Choroid plexus epithelial cell (primary cell): Measurements from ENCODE around the gene ADAMTS14.

Experiments used
- DNase-seq: peaks from one replicate; pipeline ENCODE4 v3.0.0-alpha.2; 2010; ENCODE audit warnings: low read depth
- H3K4me3 ChIP-seq: 2 replicates; pipeline ENCODE4 v1.5.1; 2011; ENCODE audit warnings: low read depth, mild to moderate bottlenecking, control low read depth, low read length, moderate library complexity
- CTCF ChIP-seq: conservative IDR thresholded peaks from 2 replicates; pipeline ENCODE4 v1.5.1; 2011; ENCODE audit warnings: low read depth, mild to moderate bottlenecking, control low read depth, inconsistent platforms, low read length, moderate library complexity

Gene ADAMTS14

GRCh38 chr10:70689661-70690060 lies 17.4 kb downstream of the ADAMTS14 start:
- DNase-seq = no peak
- no peak overlapping the region for H3K4me3 ChIP-seq
- no peak for TF ChIP-seq CTCF

- H3K4me3 ChIP-seq = no peak overlapping the region
- DNase-seq = no peak
- no peak for TF ChIP-seq CTCF
Measured at GRCh38 chr10:70690589-70690988, 18.3 kb downstream of the ADAMTS14 start.

GRCh38 chr10:70691611-70692010 lies 19.3 kb downstream of the ADAMTS14 start:
- DNase-seq = no peak
- no peak for TF ChIP-seq CTCF

GRCh38 chr10:70692043-70692603 lies 19.8 kb downstream of the ADAMTS14 start:
- H3K4me3 ChIP-seq = no peak overlapping the region
- no peak for TF ChIP-seq CTCF
- no peak for DNase-seq

More at GRCh38 chr10:70691611-70692010, 19.3 kb downstream of the ADAMTS14 start:
- H3K4me3 ChIP-seq = no peak overlapping the region

- TF ChIP-seq CTCF = no peak
- peak; percentile 27 for DNase-seq
- no peak overlapping the region for H3K4me3 ChIP-seq
Measured at GRCh38 chr10:70693619-70694335, 21.5 kb downstream of the ADAMTS14 start.

GRCh38 chr10:70694418-70695141 lies 22.3 kb downstream of the ADAMTS14 start:
- DNase-seq = no peak
- TF ChIP-seq CTCF = no peak
- no peak overlapping the region for H3K4me3 ChIP-seq
